Neural progenitor cell (in vitro differentiated cells): ENCODE data around the gene UBC. TPM values are rescaled to one million over a fixed set of nuclear protein-coding genes. Genes with fewer than 3 reads are reported as not detected.
"Not testable (repeated sequence)": the region's sequence is repeated elsewhere in the genome, so short reads cannot be mapped to it uniquely, and the experiment has no call there.

Experiments
- DNase-seq: peaks from one replicate; pipeline ENCODE4 v3.0.0-alpha.2; 2016; ENCODE audit warnings: low spot score
- H2AFZ ChIP-seq: fragments of 200-600 bp; sonication (generic); replicated peaks from 2 replicates; pipeline ENCODE4 v1.6.1; 2016; ENCODE audit warnings: antibody characterized with exemption
- H3F3A ChIP-seq: fragments of 200-600 bp; sonication (generic); 2 replicates; pipeline ENCODE4 v1.6.1; 2016; ENCODE audit warnings: antibody characterized with exemption, low read depth
- H3K27ac ChIP-seq: fragments of 200-600 bp; sonication (generic); 2 replicates; pipeline ENCODE4 v1.5.1; 2016; ENCODE audit warnings: mild to moderate bottlenecking
- H3K27me3 ChIP-seq: fragments of 200-600 bp; sonication (generic); 2 replicates; pipeline ENCODE4 v1.6.1; 2016; ENCODE audit warnings: mild to moderate bottlenecking, moderate library complexity
- H3K36me3 ChIP-seq: fragments of 200-600 bp; sonication (generic); 2 replicates; pipeline ENCODE4 v1.5.1; 2016
- H3K4me1 ChIP-seq: fragments of 200-600 bp; sonication (generic); 2 replicates; pipeline ENCODE4 v1.6.1; 2016; ENCODE audit warnings: mixed run types
- H3K4me2 ChIP-seq: fragments of 200-600 bp; sonication (generic); 2 replicates; pipeline ENCODE4 v1.6.1; 2016
- H3K4me3 ChIP-seq: fragments of 200-600 bp; sonication (generic); 2 replicates; pipeline ENCODE4 v1.5.1; 2016
- H3K79me2 ChIP-seq: fragments of 200-600 bp; sonication (generic); 2 replicates; pipeline ENCODE4 v1.6.1; 2016; ENCODE audit warnings: low read depth
- H3K9ac ChIP-seq: fragments of 200-600 bp; sonication (generic); 2 replicates; pipeline ENCODE4 v1.6.1; 2016
- H3K9me3 ChIP-seq: fragments of 200-600 bp; sonication (generic); 2 replicates; pipeline ENCODE4 v1.5.1; 2016; ENCODE audit warnings: low read depth
- H4K20me1 ChIP-seq: fragments of 200-600 bp; sonication (generic); 2 replicates; pipeline ENCODE4 v1.6.1; 2016; ENCODE audit warnings: low read depth
- H3K27ac Mint-ChIP-seq: 3 replicates; pipeline ENCODE4 v1.8.0; 2021; ENCODE audit warnings: mixed read lengths
- H3K27me3 Mint-ChIP-seq: 2 replicates; pipeline ENCODE4 v1.8.0; 2022; ENCODE audit warnings: low read depth, mild to moderate bottlenecking, inconsistent platforms, moderate library complexity, mixed read lengths; ENCODE audit not compliant: insufficient read depth
- H3K36me3 Mint-ChIP-seq: 3 replicates; pipeline ENCODE4 v1.8.0; 2021; ENCODE audit warnings: mixed read lengths
- H3K4me1 Mint-ChIP-seq: 3 replicates; pipeline ENCODE4 v1.8.0; 2021; ENCODE audit warnings: mixed read lengths
- H3K4me3 Mint-ChIP-seq: 3 replicates; pipeline ENCODE4 v1.8.0; 2021; ENCODE audit warnings: mild to moderate bottlenecking, moderate library complexity, mixed read lengths
- H3K9me3 Mint-ChIP-seq: 3 replicates; pipeline ENCODE4 v1.8.0; 2020; ENCODE audit warnings: mixed read lengths
- EZH2 ChIP-seq: fragments of 200-600 bp; sonication (generic); IDR thresholded peaks from 2 replicates; pipeline ENCODE4 v1.6.1; 2017; ENCODE audit warnings: antibody characterized with exemption, mild to moderate bottlenecking, moderate library complexity
- EZH2phosphoT487 ChIP-seq: fragments of 200-600 bp; sonication (generic); IDR thresholded peaks from 2 replicates; pipeline ENCODE4 v1.6.1; 2017; ENCODE audit warnings: antibody characterized with exemption
- total RNA-seq: library from RNA; depleted of rRNA; stranded (reverse); fragments of >200 nt; gene quantifications from 2 replicates; pipeline ENCODE4 v1.2.3, GENCODE V29; 2015; ENCODE audit warnings: low replicate concordance
- TF ChIP-seq, protein P1 (sequence below): fragments of 200-600 bp; sonication (generic); IDR thresholded peaks from 2 replicates; pipeline ENCODE4 v1.5.1; 2017; ENCODE audit warnings: antibody characterized with exemption, mild to moderate bottlenecking

Gene UBC
- total RNA-seq, 1 donor from 2014 or later, result 857 TPM

DNA sequence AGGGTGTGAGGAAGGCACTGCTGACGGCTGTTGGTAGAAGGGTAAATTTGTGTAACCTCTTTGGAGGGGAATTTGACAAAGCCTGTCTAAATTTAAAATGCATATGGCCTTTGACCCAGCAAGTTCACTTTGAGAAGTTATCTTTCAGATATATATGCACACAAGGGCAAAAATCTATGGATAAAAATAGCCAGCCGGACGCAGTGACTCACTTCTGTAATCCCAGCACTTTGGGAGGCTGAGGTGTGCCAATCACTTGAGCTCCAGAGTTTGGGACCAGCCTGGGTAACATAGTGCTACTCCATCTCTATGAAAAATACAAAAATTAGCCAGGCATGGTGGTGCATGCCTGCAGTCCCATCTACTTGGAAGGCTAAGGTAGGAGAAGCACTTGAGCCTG is 13.4 kb downstream of the UBC start:
- TF ChIP-seq, protein P1, sequence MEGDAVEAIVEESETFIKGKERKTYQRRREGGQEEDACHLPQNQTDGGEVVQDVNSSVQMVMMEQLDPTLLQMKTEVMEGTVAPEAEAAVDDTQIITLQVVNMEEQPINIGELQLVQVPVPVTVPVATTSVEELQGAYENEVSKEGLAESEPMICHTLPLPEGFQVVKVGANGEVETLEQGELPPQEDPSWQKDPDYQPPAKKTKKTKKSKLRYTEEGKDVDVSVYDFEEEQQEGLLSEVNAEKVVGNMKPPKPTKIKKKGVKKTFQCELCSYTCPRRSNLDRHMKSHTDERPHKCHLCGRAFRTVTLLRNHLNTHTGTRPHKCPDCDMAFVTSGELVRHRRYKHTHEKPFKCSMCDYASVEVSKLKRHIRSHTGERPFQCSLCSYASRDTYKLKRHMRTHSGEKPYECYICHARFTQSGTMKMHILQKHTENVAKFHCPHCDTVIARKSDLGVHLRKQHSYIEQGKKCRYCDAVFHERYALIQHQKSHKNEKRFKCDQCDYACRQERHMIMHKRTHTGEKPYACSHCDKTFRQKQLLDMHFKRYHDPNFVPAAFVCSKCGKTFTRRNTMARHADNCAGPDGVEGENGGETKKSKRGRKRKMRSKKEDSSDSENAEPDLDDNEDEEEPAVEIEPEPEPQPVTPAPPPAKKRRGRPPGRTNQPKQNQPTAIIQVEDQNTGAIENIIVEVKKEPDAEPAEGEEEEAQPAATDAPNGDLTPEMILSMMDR, result no peak
- TF ChIP-seq EZH2phosphoT487 (no peak), EZH2 (no peak)
- Histone ChIP-seq H3K9me3 (no peaks in the 10 kb centered on the region), H3K79me2 (no peaks in the 10 kb centered on the region), H3K4me1 (no peaks in the 10 kb centered on the region), H3K4me3 (no peak overlapping the region), H3K4me2 (no peak overlapping the region), H3K9ac (no peak overlapping the region), H3K27me3 (no peaks in the 10 kb centered on the region), H4K20me1 (no peaks in the 10 kb centered on the region), H3F3A (no peaks in the 10 kb centered on the region), H3K36me3 (no peaks in the 10 kb centered on the region), H2AFZ (no peak overlapping the region), H3K27ac (no peak overlapping the region)
- H3K27ac Mint-ChIP-seq, result no peak overlapping the region
- no peaks in the 10 kb centered on the region for H3K36me3 Mint-ChIP-seq
- peaks cover 14% of the 10 kb centered on the region for H3K27me3 Mint-ChIP-seq
- DNase-seq, result no peak
- peaks cover 15% of the 10 kb centered on the region for H3K4me1 Mint-ChIP-seq
- no peak overlapping the region for H3K4me3 Mint-ChIP-seq
- peaks cover 2% of the 10 kb centered on the region for H3K9me3 Mint-ChIP-seq

DNA sequence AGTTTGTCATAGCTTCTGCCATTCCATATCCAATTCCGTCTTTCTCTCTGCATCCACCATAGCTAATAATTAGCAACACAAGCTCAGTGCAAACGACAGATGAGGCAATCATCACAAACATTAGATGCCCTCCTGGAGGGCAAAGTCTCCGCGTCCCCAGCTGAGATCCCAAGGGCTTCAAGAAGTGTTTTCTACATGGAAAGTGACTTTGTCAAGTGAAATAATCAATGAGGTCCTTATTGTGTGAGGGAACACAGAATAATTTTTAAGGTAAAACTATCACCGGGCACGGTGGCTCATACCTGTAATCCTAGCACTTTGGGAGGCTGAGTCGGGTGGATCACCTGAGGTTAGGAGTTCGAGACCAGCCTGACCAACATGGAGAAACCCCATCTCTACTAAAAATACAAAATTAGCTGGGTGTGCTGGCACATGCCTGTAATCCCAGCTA is 14.1 kb downstream of the UBC start:
- not testable (repeated sequence) for H3K27me3 ChIP-seq, H3K27ac ChIP-seq

DNA sequence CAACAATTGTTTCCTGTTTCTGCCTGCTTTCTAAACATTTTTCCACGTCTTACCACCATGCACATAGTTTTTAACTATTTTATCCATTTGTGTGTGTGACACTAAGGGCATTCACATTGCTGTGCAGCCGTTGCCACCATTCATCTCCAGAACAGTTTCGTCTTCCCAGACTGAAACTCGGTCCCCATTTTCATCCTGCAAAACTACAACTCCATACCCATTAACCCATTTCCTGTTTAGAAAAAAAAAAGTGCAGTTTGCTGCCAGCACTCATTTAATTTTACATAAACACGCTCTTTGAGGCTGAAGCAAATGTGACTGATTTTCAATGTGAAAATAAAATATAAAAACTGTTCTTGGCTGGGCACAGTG is 15.5 kb downstream of the UBC start:
- Histone ChIP-seq H3K27me3 (no peaks in the 10 kb centered on the region), H3K27ac (no peak overlapping the region), H4K20me1 (no peaks in the 10 kb centered on the region), H3K4me2 (no peak overlapping the region), H3K4me3 (no peak overlapping the region), H3K9me3 (no peaks in the 10 kb centered on the region), H3K9ac (no peak overlapping the region), H2AFZ (no peak overlapping the region), H3F3A (no peaks in the 10 kb centered on the region), H3K36me3 (no peaks in the 10 kb centered on the region), H3K4me1 (no peaks in the 10 kb centered on the region), H3K79me2 (no peaks in the 10 kb centered on the region)
- Mint-ChIP-seq H3K27ac (no peak overlapping the region), H3K4me1 (peaks cover 3% of the 10 kb centered on the region), H3K9me3 (no peaks in the 10 kb centered on the region), H3K4me3 (no peak overlapping the region), H3K27me3 (peaks cover 7% of the 10 kb centered on the region), H3K36me3 (no peaks in the 10 kb centered on the region)
- DNase-seq, result no peak
- TF ChIP-seq, protein P1, result no peak
- TF ChIP-seq EZH2phosphoT487 (no peak), EZH2 (no peak)

More for the DNA sequence above, 14.1 kb downstream of the UBC start:
- H2AFZ ChIP-seq, DNase-seq, H3K36me3 ChIP-seq, H3F3A ChIP-seq, H3K4me3 Mint-ChIP-seq, H3K9ac ChIP-seq, H3K36me3 Mint-ChIP-seq, H4K20me1 ChIP-seq, H3K9me3 ChIP-seq, H3K9me3 Mint-ChIP-seq, H3K79me2 ChIP-seq, H3K4me3 ChIP-seq, H3K27ac Mint-ChIP-seq, H3K4me1 ChIP-seq, H3K27me3 Mint-ChIP-seq, H3K4me2 ChIP-seq: not testable (repeated sequence)
- H3K4me1 Mint-ChIP-seq, result peaks cover 12% of the 10 kb centered on the region

DNA sequence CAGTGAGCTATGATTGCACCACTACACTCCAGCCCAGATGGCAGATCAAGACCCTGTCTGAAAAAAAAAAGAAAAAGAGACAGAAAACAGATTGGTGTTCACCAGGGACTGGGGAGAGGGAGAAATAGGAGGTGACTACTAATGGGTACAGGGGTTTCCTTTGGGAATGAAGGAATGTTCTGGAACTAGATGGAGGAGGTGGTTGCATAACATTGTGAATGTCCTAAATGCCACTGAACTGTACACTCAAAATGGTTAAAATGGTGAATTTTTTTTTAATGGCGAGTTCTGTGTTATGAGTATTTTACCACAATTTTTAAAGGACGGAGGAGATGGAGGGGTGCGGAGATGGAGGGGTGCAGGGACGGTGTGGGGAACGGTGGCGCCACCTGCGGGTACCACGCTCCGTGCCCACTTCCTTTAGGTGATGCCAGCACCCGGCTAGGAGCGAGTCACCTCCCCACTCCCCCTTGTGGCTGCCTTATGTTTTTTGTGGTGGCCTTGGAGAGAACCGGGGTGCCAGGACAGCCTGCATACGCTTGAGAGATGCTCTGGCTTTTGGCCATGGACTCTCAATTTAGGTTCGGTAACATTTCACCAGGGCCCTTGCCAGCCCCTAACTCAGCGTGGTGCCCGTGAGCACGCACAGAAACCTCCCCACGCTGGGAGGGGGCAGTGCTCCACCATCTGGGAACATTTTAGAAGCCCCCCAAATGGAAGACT is 16.1 kb downstream of the UBC start:
- Histone ChIP-seq H3K27ac (no peak overlapping the region), H3K27me3 (no peaks in the 10 kb centered on the region), H3K4me2 (no peak overlapping the region), H2AFZ (no peak overlapping the region), H3K4me1 (no peaks in the 10 kb centered on the region), H3K79me2 (no peaks in the 10 kb centered on the region), H3K36me3 (no peaks in the 10 kb centered on the region), H3K9me3 (no peaks in the 10 kb centered on the region), H3K9ac (no peak overlapping the region), H3F3A (no peaks in the 10 kb centered on the region), H4K20me1 (no peaks in the 10 kb centered on the region), H3K4me3 (no peak overlapping the region)
- H3K4me3 Mint-ChIP-seq, result no peak overlapping the region
- TF ChIP-seq, protein P1, result peak; percentile 52
- TF ChIP-seq EZH2, result no peak
- TF ChIP-seq EZH2phosphoT487, result no peak
- DNase-seq, result peak; percentile 45
- H3K27me3 Mint-ChIP-seq, result peaks cover 7% of the 10 kb centered on the region
- H3K27ac Mint-ChIP-seq, result no peak overlapping the region
- no peaks in the 10 kb centered on the region for H3K36me3 Mint-ChIP-seq
- H3K4me1 Mint-ChIP-seq, result peaks cover 3% of the 10 kb centered on the region
- no peaks in the 10 kb centered on the region for H3K9me3 Mint-ChIP-seq
